IPS-15b (cell line): ENCODE measurements around the gene ZNF212.
"Not testable (repeated sequence)": the region's sequence is repeated elsewhere in the genome, so short reads cannot be mapped to it uniquely, and the experiment has no call there.

Experiments used
- H3K27me3 ChIP-seq: one replicate; pipeline ENCODE4 v1.6.1; 2013; ENCODE audit warnings: low read length; ENCODE audit not compliant: control insufficient read depth, insufficient read depth
- H3K36me3 ChIP-seq: one replicate; pipeline ENCODE4 v1.6.1; 2013; ENCODE audit warnings: low read length; ENCODE audit not compliant: control insufficient read depth, insufficient read depth
- H3K4me1 ChIP-seq: one replicate; pipeline ENCODE4 v1.6.1; 2013; ENCODE audit warnings: mild to moderate bottlenecking, low read length; ENCODE audit not compliant: control insufficient read depth, insufficient read depth
- H3K4me3 ChIP-seq: one replicate; pipeline ENCODE4 v1.5.1; 2013; ENCODE audit warnings: low read depth, low read length
- H3K9ac ChIP-seq: one replicate; pipeline ENCODE4 v1.6.1; 2013; ENCODE audit warnings: low read depth, mild to moderate bottlenecking, low read length
- H3K9me3 ChIP-seq: one replicate; pipeline ENCODE4 v1.6.1; 2013; ENCODE audit warnings: mild to moderate bottlenecking, low read length; ENCODE audit not compliant: control insufficient read depth, insufficient read depth

Gene ZNF212

GRCh38 chr7:149224352-149224751, 15.1 kb upstream of the ZNF212 start:
- H3K4me3 ChIP-seq: no peak overlapping the region
- H3K9ac ChIP-seq: no peak overlapping the region
- H3K4me1 ChIP-seq: no peaks in the 10 kb centered on the region
- peaks cover 21% of the 10 kb centered on the region for H3K36me3 ChIP-seq
- no peaks in the 10 kb centered on the region for H3K9me3 ChIP-seq
- H3K27me3 ChIP-seq: no peaks in the 10 kb centered on the region

- H3K9me3 ChIP-seq: no peaks in the 10 kb centered on the region
- peaks cover 21% of the 10 kb centered on the region for H3K36me3 ChIP-seq
- H3K9ac ChIP-seq: no peak overlapping the region
- H3K4me3 ChIP-seq: no peak overlapping the region
- no peaks in the 10 kb centered on the region for H3K27me3 ChIP-seq
- H3K4me1 ChIP-seq: no peaks in the 10 kb centered on the region
Measured at GRCh38 chr7:149225106-149225505, 14.3 kb upstream of the ZNF212 start.

- Histone ChIP-seq H3K9me3 (no peaks in the 10 kb centered on the region), H3K4me1 (no peaks in the 10 kb centered on the region), H3K4me3 (no peak overlapping the region), H3K36me3 (peaks cover 17% of the 10 kb centered on the region), H3K27me3 (no peaks in the 10 kb centered on the region), H3K9ac (no peak overlapping the region)
Measured at GRCh38 chr7:149225656-149226055, 13.8 kb upstream of the ZNF212 start.

GRCh38 chr7:149226366-149226765, 13.1 kb upstream of the ZNF212 start:
- H3K4me3 ChIP-seq, H3K4me1 ChIP-seq, H3K27me3 ChIP-seq, H3K9ac ChIP-seq, H3K9me3 ChIP-seq: not testable (repeated sequence)
- peaks cover 12% of the 10 kb centered on the region for H3K36me3 ChIP-seq

GRCh38 chr7:149226840-149227494, 12.5 kb upstream of the ZNF212 start:
- no peak overlapping the region for H3K4me3 ChIP-seq
- peaks cover 12% of the 10 kb centered on the region for H3K36me3 ChIP-seq
- H3K27me3 ChIP-seq: no peaks in the 10 kb centered on the region

GRCh38 chr7:149228831-149229471, 10.5 kb upstream of the ZNF212 start:
- H3K9ac ChIP-seq: no peak overlapping the region
- no peaks in the 10 kb centered on the region for H3K9me3 ChIP-seq
- H3K4me1 ChIP-seq: no peaks in the 10 kb centered on the region
- H3K4me3 ChIP-seq: no peak overlapping the region
- H3K36me3 ChIP-seq: peaks cover 12% of the 10 kb centered on the region
- H3K27me3 ChIP-seq: no peaks in the 10 kb centered on the region

More at GRCh38 chr7:149226840-149227494, 12.5 kb upstream of the ZNF212 start:
- H3K9ac ChIP-seq: no peak overlapping the region
- no peaks in the 10 kb centered on the region for H3K9me3 ChIP-seq
- H3K4me1 ChIP-seq: no peaks in the 10 kb centered on the region

- H3K9me3 ChIP-seq: no peaks in the 10 kb centered on the region
- H3K4me1 ChIP-seq: no peaks in the 10 kb centered on the region
- peaks cover 6% of the 10 kb centered on the region for H3K36me3 ChIP-seq
- H3K9ac ChIP-seq: no peak overlapping the region
- no peaks in the 10 kb centered on the region for H3K27me3 ChIP-seq
- H3K4me3 ChIP-seq: no peak overlapping the region
Measured at GRCh38 chr7:149229526-149229925, 9.9 kb upstream of the ZNF212 start.

GRCh38 chr7:149232362-149232761, 7.1 kb upstream of the ZNF212 start:
- Histone ChIP-seq H3K27me3 (peaks cover 2% of the 10 kb centered on the region), H3K4me1 (no peaks in the 10 kb centered on the region), H3K4me3 (no peak overlapping the region), H3K9me3 (no peaks in the 10 kb centered on the region), H3K36me3 (no peaks in the 10 kb centered on the region), H3K9ac (no peak overlapping the region)

GRCh38 chr7:149233655-149234204, 5.7 kb upstream of the ZNF212 start:
- H3K4me3 ChIP-seq, H3K9ac ChIP-seq, H3K9me3 ChIP-seq: not testable (repeated sequence)

GRCh38 chr7:149237502-149237901, 1.9 kb upstream of the ZNF212 start:
- peaks cover 13% of the 10 kb centered on the region for H3K27me3 ChIP-seq
- H3K4me3 ChIP-seq: no peak overlapping the region
- H3K36me3 ChIP-seq: no peaks in the 10 kb centered on the region
- no peaks in the 10 kb centered on the region for H3K9me3 ChIP-seq
- H3K4me1 ChIP-seq: peaks cover 5% of the 10 kb centered on the region
- no peak overlapping the region for H3K9ac ChIP-seq

More at GRCh38 chr7:149233655-149234204, 5.7 kb upstream of the ZNF212 start:
- not testable (repeated sequence) for H3K4me1 ChIP-seq, H3K27me3 ChIP-seq, H3K36me3 ChIP-seq

GRCh38 chr7:149238051-149238450, 1.4 kb upstream of the ZNF212 start:
- Histone ChIP-seq H3K4me3 (no peak overlapping the region), H3K4me1 (peaks cover 5% of the 10 kb centered on the region), H3K27me3 (peaks cover 13% of the 10 kb centered on the region), H3K9me3 (no peaks in the 10 kb centered on the region), H3K36me3 (no peaks in the 10 kb centered on the region), H3K9ac (no peak overlapping the region)

GRCh38 chr7:149240637-149241036, 1.2 kb downstream of the ZNF212 start:
- Histone ChIP-seq H3K36me3 (no peaks in the 10 kb centered on the region), H3K27me3 (peaks cover 13% of the 10 kb centered on the region), H3K4me3 (peak overlapping the region; percentile 97), H3K9me3 (no peaks in the 10 kb centered on the region), H3K4me1 (peaks cover 5% of the 10 kb centered on the region), H3K9ac (peak overlapping the region; percentile 26)
